Ureter (tissue), 1 donor: ENCODE results near the gene FIBCD1. TPM values are rescaled to one million over a fixed set of nuclear protein-coding genes. Genes with fewer than 3 reads are reported as not detected.

Source experiments
- DNase-seq: peaks from one replicate; pipeline ENCODE4 v3.0.0-alpha.2; 2020; ENCODE audit warnings: low spot score
- total RNA-seq: library from RNA; stranded (reverse); gene quantifications from one replicate; pipeline ENCODE4 v1.2.4, GENCODE V29; 2023
- donor health status: DM: yes; HTN: yes; CAD: no.

Gene FIBCD1
- total RNA-seq, 1 donor from 2014 or later, result not detected

GRCh38 chr9:130879863-130880411, 59.1 kb downstream of the FIBCD1 start:
- no peak for DNase-seq

- DNase-seq, result no peak
Measured at GRCh38 chr9:130878295-130878694, 60.8 kb downstream of the FIBCD1 start.

- DNase-seq, result no peak
Measured at GRCh38 chr9:130877300-130877699, 61.7 kb downstream of the FIBCD1 start.

- no peak for DNase-seq
Measured at GRCh38 chr9:130874783-130875182, 64.3 kb downstream of the FIBCD1 start.

GRCh38 chr9:130873966-130874365, 65.1 kb downstream of the FIBCD1 start:
- DNase-seq, result no peak

GRCh38 chr9:130872912-130873503, 66.0 kb downstream of the FIBCD1 start:
- DNase-seq, result no peak

GRCh38 chr9:130872508-130872907, 66.5 kb downstream of the FIBCD1 start:
- no peak for DNase-seq

GRCh38 chr9:130872093-130872492, 67.0 kb downstream of the FIBCD1 start:
- DNase-seq, result no peak

- DNase-seq, result no peak
Measured at GRCh38 chr9:130871395-130872062, 67.5 kb downstream of the FIBCD1 start.

- no peak for DNase-seq
Measured at GRCh38 chr9:130870491-130871381, 68.3 kb downstream of the FIBCD1 start.

- DNase-seq, result no peak
Measured at GRCh38 chr9:130869250-130869649, 69.8 kb downstream of the FIBCD1 start.

- no peak for DNase-seq
Measured at GRCh38 chr9:130868230-130868629, 70.8 kb downstream of the FIBCD1 start.

GRCh38 chr9:130867556-130867955, 71.5 kb downstream of the FIBCD1 start:
- no peak for DNase-seq

- DNase-seq, result peak; percentile 79
Measured at GRCh38 chr9:130866474-130866965, 72.5 kb downstream of the FIBCD1 start.

GRCh38 chr9:130865921-130866320, 73.1 kb downstream of the FIBCD1 start:
- DNase-seq, result no peak

- DNase-seq, result no peak
Measured at GRCh38 chr9:130864541-130864940, 74.5 kb downstream of the FIBCD1 start.

- no peak for DNase-seq
Measured at GRCh38 chr9:130862747-130863146, 76.3 kb downstream of the FIBCD1 start.

- no peak for DNase-seq
Measured at GRCh38 chr9:130862217-130862616, 76.8 kb downstream of the FIBCD1 start.

- DNase-seq, result no peak
Measured at GRCh38 chr9:130861372-130862180, 77.5 kb downstream of the FIBCD1 start.

- peak; percentile 81 for DNase-seq
Measured at GRCh38 chr9:130860458-130861316, 78.4 kb downstream of the FIBCD1 start.
